H1 (cell line): ENCODE results near the gene SMOC2. TPM values are rescaled to one million over a fixed set of nuclear protein-coding genes. Genes with fewer than 3 reads are reported as not detected.

ENCODE experiments used
- CTCF ChIA-PET: fragments of 300-600 bp; sonication (Branson Sonifier 250); formaldehyde crosslinking; loops from one replicate; lab custom pipeline; 2021; ENCODE audit not compliant: partially characterized antibody; lab: Charles Lee
- POLR2A ChIA-PET: fragments of 300-600 bp; sonication (Branson Sonifier 250); formaldehyde crosslinking; loops from one replicate; lab custom pipeline; 2021; ENCODE audit warnings: inconsistent platforms; ENCODE audit not compliant: partially characterized antibody; lab: Charles Lee
- DNase-seq, 2 experiments: peaks; one replicate each; pipeline versions ENCODE4 v3.0.0 to v3.0.0-alpha.2; 2010 to 2022; ENCODE audit warnings: low spot score in 2 of 2, low read depth in 1 of 2, mixed read lengths in 1 of 2
- FAIRE-seq: peaks from 2 replicates; lab custom pipeline; 2011; peaks lifted over from hg19 to GRCh38; lab: Jason Lieb, UNC
- H2AFZ ChIP-seq: 2 replicates; pipeline ENCODE4 v1.8.1; 2012; ENCODE audit warnings: low read length, inconsistent platforms
- H2AK5ac ChIP-seq: 2 replicates; pipeline ENCODE4 v1.6.1; 2013; ENCODE audit warnings: low read depth, low read length
- H2BK120ac ChIP-seq: replicated peaks from 2 replicates; pipeline ENCODE3; 2013; ENCODE audit warnings: low read depth, low read length, inconsistent platforms
- H2BK12ac ChIP-seq: 2 replicates; pipeline ENCODE4 v1.6.1; 2013; ENCODE audit warnings: low read depth, low read length
- H2BK15ac ChIP-seq: 2 replicates; pipeline ENCODE4 v1.6.1; 2013; ENCODE audit warnings: low read length
- H2BK20ac ChIP-seq: 2 replicates; pipeline ENCODE4 v1.6.1; 2013; ENCODE audit warnings: low read length
- H2BK5ac ChIP-seq: 2 replicates; pipeline ENCODE4 v1.6.1; 2013; ENCODE audit warnings: low read depth, low read length
- H3K14ac ChIP-seq: 2 replicates; pipeline ENCODE4 v1.6.1; 2013; ENCODE audit warnings: inconsistent platforms; ENCODE audit not compliant: insufficient read length
- H3K18ac ChIP-seq: 2 replicates; pipeline ENCODE4 v1.6.1; 2013; ENCODE audit warnings: low read length; ENCODE audit errors: extremely low read depth
- H3K23ac ChIP-seq: 2 replicates; pipeline ENCODE4 v1.6.1; 2013; ENCODE audit warnings: inconsistent platforms; ENCODE audit not compliant: insufficient read length
- H3K23me2 ChIP-seq: 2 replicates; pipeline ENCODE4 v1.6.1; 2013; ENCODE audit warnings: low read depth, low read length
- H3K27ac ChIP-seq: 2 replicates; pipeline ENCODE4 v1.6.1; 2011; ENCODE audit warnings: low read depth, low read length, inconsistent platforms
- H3K27me3 ChIP-seq, 4 experiments: replicated peaks in 1 of 4; 1 replicate in 1 of 4; 2 replicates in 3 of 4; pipeline versions ENCODE4 v1.6.1 to v1.8.1; 2011 to 2013; ENCODE audit warnings: low read length in 3 of 4, mild to moderate bottlenecking in 3 of 4, inconsistent platforms in 2 of 4, mixed read lengths in 2 of 4, moderate library complexity in 1 of 4; ENCODE audit not compliant: control insufficient read depth in 3 of 4, insufficient read depth in 3 of 4; ENCODE audit errors: extremely low read depth in 1 of 4
- H3K36me3 ChIP-seq, 4 experiments: 2 replicates each; pipeline versions ENCODE4 v1.6.1 to v1.8.1; 2011 to 2013; ENCODE audit warnings: mild to moderate bottlenecking in 4 of 4, low read length in 3 of 4, moderate library complexity in 2 of 4, control low read depth in 1 of 4, inconsistent platforms in 1 of 4; ENCODE audit not compliant: insufficient read depth in 4 of 4, control insufficient read depth in 2 of 4
- H3K4ac ChIP-seq: replicated peaks from 2 replicates; pipeline ENCODE3; 2013; ENCODE audit warnings: low read length, low read depth, mixed read lengths, inconsistent platforms; ENCODE audit not compliant: insufficient read length
- H3K4me1 ChIP-seq, 4 experiments: replicated peaks in 1 of 4; 1 replicate in 1 of 4; 2 replicates in 3 of 4; pipeline versions ENCODE4 v1.6.1 to v1.8.1; 2011 to 2013; ENCODE audit warnings: low read length in 3 of 4, inconsistent platforms in 2 of 4, mixed read lengths in 1 of 4; ENCODE audit not compliant: insufficient read depth in 4 of 4, control insufficient read depth in 3 of 4
- H3K4me2 ChIP-seq, 2 experiments: 2 replicates each; pipeline versions ENCODE4 v1.6.1 to v1.8.1; 2011 to 2013; ENCODE audit warnings: low read depth in 2 of 2, low read length in 2 of 2, control low read depth in 1 of 2, inconsistent platforms in 1 of 2, mild to moderate bottlenecking in 1 of 2; ENCODE audit not compliant: insufficient read depth in 1 of 2
- H3K4me3 ChIP-seq, 4 experiments: fragments of 200-600, 300-600 bp in 1 of 4; sonication (generic), shearing (Covaris generic), sonication (Bioruptor Twin) in 1 of 4; 2 replicates each; pipeline versions ENCODE4 v1.5.1 to v1.8.1; 2011 to 2016; ENCODE audit warnings: low read length in 4 of 4, low read depth in 3 of 4, control low read depth in 2 of 4, inconsistent platforms in 2 of 4, mild to moderate bottlenecking in 2 of 4, mixed read lengths in 1 of 4, moderate library complexity in 1 of 4; ENCODE audit not compliant: insufficient read depth in 2 of 4; ENCODE audit errors: extremely low read depth in 1 of 4
- H3K56ac ChIP-seq: replicated peaks from 2 replicates; pipeline ENCODE3; 2013; ENCODE audit warnings: low read depth, mild to moderate bottlenecking, mixed read lengths, low read length, inconsistent platforms; ENCODE audit not compliant: insufficient read length
- H3K79me1 ChIP-seq: 2 replicates; pipeline ENCODE4 v1.6.1; 2013; ENCODE audit warnings: low read depth, low read length, control low read depth
- H3K79me2 ChIP-seq, 2 experiments: 2 replicates each; pipeline versions ENCODE4 v1.6.1 to v1.8.1; 2012 to 2013; ENCODE audit warnings: low read length in 2 of 2, mild to moderate bottlenecking in 2 of 2, inconsistent platforms in 1 of 2; ENCODE audit not compliant: insufficient read depth in 2 of 2, control insufficient read depth in 1 of 2
- H3K9ac ChIP-seq, 4 experiments: replicated peaks in 1 of 4; 1 replicate in 1 of 4; 2 replicates in 3 of 4; pipeline versions ENCODE4 v1.6.1 to v1.8.1; 2011 to 2013; ENCODE audit warnings: low read depth in 3 of 4, low read length in 3 of 4, control low read depth in 2 of 4, mild to moderate bottlenecking in 2 of 4, moderate library complexity in 2 of 4, inconsistent platforms in 1 of 4; ENCODE audit errors: extremely low read depth in 1 of 4
- H3K9me3 ChIP-seq, 2 experiments: 2 replicates each; pipeline versions ENCODE4 v1.6.1 to v1.8.1; 2012 to 2013; ENCODE audit warnings: mild to moderate bottlenecking in 2 of 2, moderate library complexity in 2 of 2, control low read depth in 1 of 2, inconsistent platforms in 1 of 2, low read depth in 1 of 2, low read length in 1 of 2, mixed read lengths in 1 of 2; ENCODE audit not compliant: insufficient read depth in 2 of 2
- H4K20me1 ChIP-seq, 2 experiments: replicated peaks in 1 of 2; 2 replicates each; pipeline versions ENCODE3 to v1.8.1; 2011 to 2013; ENCODE audit warnings: inconsistent platforms in 2 of 2, low read length in 2 of 2, mild to moderate bottlenecking in 1 of 2; ENCODE audit not compliant: insufficient read depth in 2 of 2, control insufficient read depth in 1 of 2
- H4K5ac ChIP-seq: 2 replicates; pipeline ENCODE4 v1.6.1; 2013; ENCODE audit warnings: low read length, low read depth, mixed read lengths, inconsistent platforms; ENCODE audit not compliant: insufficient read length
- H4K8ac ChIP-seq: 2 replicates; pipeline ENCODE4 v1.8.0; 2013; ENCODE audit warnings: mild to moderate bottlenecking, moderate library complexity, low read length, inconsistent platforms; ENCODE audit not compliant: insufficient read depth; ENCODE audit errors: extremely low read depth
- H4K91ac ChIP-seq: replicated peaks from 2 replicates; pipeline ENCODE3; 2013; ENCODE audit warnings: low read length, mixed read lengths, inconsistent platforms; ENCODE audit not compliant: insufficient read length
- CHD2 ChIP-seq: IDR thresholded peaks from 2 replicates; pipeline ENCODE4 v1.6.1; 2012; ENCODE audit warnings: low read length, improper control_type of control experiment
- CTBP2 ChIP-seq: IDR thresholded peaks from 2 replicates; pipeline ENCODE4 v1.7.0; 2011; ENCODE audit warnings: borderline replicate concordance, mild to moderate bottlenecking, moderate library complexity, mixed read lengths, low read length; ENCODE audit not compliant: insufficient read depth, insufficient read length
- EGR1 ChIP-seq: IDR thresholded peaks from 2 replicates; pipeline ENCODE4 v1.6.1; 2011; ENCODE audit warnings: low read depth, low read length, borderline replicate concordance
- JUN ChIP-seq: IDR thresholded peaks from 2 replicates; pipeline ENCODE4 v1.6.1; 2011; ENCODE audit warnings: low read depth, mild to moderate bottlenecking, improper control_type of control experiment, low read length
- JUND ChIP-seq: IDR thresholded peaks from 2 replicates; pipeline ENCODE4 v1.6.1; 2011; ENCODE audit warnings: mild to moderate bottlenecking, improper control_type of control experiment, low read length
- KDM1A ChIP-seq: fragments of 200-600, 300-600 bp; sonication (generic); IDR thresholded peaks from 2 replicates; pipeline ENCODE4 v1.7.1; 2016; ENCODE audit warnings: mild to moderate bottlenecking, low read length, borderline replicate concordance
- KDM5A ChIP-seq: fragments of 200-600 bp; IDR thresholded peaks from 2 replicates; pipeline ENCODE4 v1.7.1; 2012; ENCODE audit warnings: mild to moderate bottlenecking, low read length, inconsistent platforms, mixed read lengths
- NRF1 ChIP-seq: IDR thresholded peaks from 2 replicates; pipeline ENCODE4 v1.6.1; 2011; ENCODE audit warnings: mild to moderate bottlenecking, low read depth, low read length, improper control_type of control experiment
- SIRT6 ChIP-seq: IDR thresholded peaks from one replicate; pipeline ENCODE4 v1.7.1; 2012; ENCODE audit warnings: low read length, inconsistent platforms
- SP4 ChIP-seq: IDR thresholded peaks from 2 replicates; pipeline ENCODE4 v1.6.1; 2012; ENCODE audit warnings: low read length, inconsistent platforms
- TAF1 ChIP-seq: IDR thresholded peaks from 2 replicates; pipeline ENCODE4 v1.6.1; 2011; ENCODE audit warnings: mild to moderate bottlenecking, low read depth, low read length
- TAF7 ChIP-seq: optimal IDR thresholded peaks from 2 replicates; pipeline ENCODE3; 2011; ENCODE audit warnings: low read depth, mild to moderate bottlenecking, inconsistent platforms, low read length, moderate library complexity, borderline replicate concordance
- WGBS, 2 experiments: shearing (Covaris generic) in 1 of 2; methylation state at CpG; one replicate each; pipeline versions ENCODE4 v1.1.6 to v1.1.7; 2013 to 2015; ENCODE audit warnings: low lambda C conversion rate in 2 of 2, mixed read lengths in 2 of 2, inconsistent platforms in 1 of 2, low coverage in 1 of 2, missing lambda C conversion rate in 1 of 2; ENCODE audit not compliant: insufficient replicate concordance in 2 of 2, insufficient coverage in 1 of 2, insufficient read length in 1 of 2; ENCODE audit errors: extremely low coverage in 1 of 2, missing lambda C conversion rate in 1 of 2; 5-methylcytosine and 5-hydroxymethylcytosine counted together
- polyA plus RNA-seq, 7 experiments: library from polyadenylated mRNA; depleted of rRNA in 3 of 7; stranded (reverse) in 5 of 7; unstranded in 2 of 7; fragments of >200 nt in 5 of 7; fragments of 200-250 nt in 2 of 7; gene quantifications; 1 replicate in 5 of 7; 2 replicates in 1 of 7; 4 replicates in 1 of 7; pipeline versions ENCODE4 v1.2.1 to v1.2.3, GENCODE V29; 2011 to 2013; ENCODE audit warnings: missing spikeins in 2 of 7, mixed read lengths in 2 of 7
- total RNA-seq: library from RNA; stranded (reverse); fragmentation: NEBNext Ultra II Directional; extraction: Animal tissue kit (Norgen Biotek cat#: 25700); gene quantifications from 2 replicates; pipeline ENCODE4 v1.2.1, GENCODE V29; 2021

The SMOC2 gene
- total and polyA plus RNA-seq, 2 of the 8 experiments (the other 6 are each of a cell fraction or from before 2014, with no cell fraction given), result 7.7 to 8.5 TPM

DNA sequence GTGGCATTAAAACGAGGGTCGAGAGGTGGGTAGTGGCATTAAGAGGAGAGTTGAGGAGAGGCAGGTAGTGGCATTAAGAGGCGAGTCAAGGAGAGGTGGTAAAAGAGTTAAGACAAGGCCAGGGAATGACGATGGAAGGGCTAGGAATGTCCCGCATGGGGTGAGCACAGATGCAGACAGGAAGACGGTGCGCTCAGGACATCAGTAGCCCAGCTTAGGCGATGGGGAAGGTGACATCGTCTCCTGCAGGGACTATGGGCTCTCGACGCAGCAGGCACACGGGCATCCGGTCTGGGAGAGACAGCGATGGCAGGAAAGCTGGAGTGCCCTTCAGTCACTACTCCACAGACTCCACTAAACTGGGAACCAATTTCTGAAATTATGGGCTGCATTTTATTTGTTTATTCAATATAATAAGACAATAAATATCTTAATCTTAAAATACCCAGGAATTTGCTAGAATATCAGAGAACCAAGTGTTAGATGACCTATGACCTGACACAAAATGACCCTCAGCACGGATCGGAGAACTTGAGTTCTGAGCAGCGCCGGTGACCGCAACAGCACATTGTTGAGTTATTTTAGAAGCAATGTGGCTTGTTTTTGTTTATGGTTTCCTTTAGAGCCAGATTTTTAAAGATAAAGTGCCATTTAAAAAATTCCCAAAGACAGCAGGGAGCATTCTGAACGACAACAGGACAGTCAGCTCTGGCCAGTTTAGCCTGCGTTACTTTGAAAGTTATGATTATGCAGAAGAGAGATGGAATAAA is 177.7 kb downstream of the SMOC2 start:
- Histone ChIP-seq H3K27me3 (no peaks in the 10 kb centered on the region), H2BK12ac (no peak overlapping the region), H2AFZ (no peak overlapping the region), H2BK15ac (no peak overlapping the region), H4K8ac (no peak overlapping the region), H3K79me2 (no peaks in the 10 kb centered on the region), H3K56ac (no peak overlapping the region), H3K9ac (no peak overlapping the region), H2BK5ac (no peak overlapping the region), H3K27ac (no peak overlapping the region), H2BK20ac (no peak overlapping the region), H3K4me1 (no peaks in the 10 kb centered on the region; a peak in 1 of 7 replicates), H3K9me3 (peaks cover 3 to 14% of the 10 kb centered on the region in 2 experiments; a peak in 2 of 4 replicates), H4K5ac (no peak overlapping the region), H4K91ac (no peak overlapping the region), H2AK5ac (no peak overlapping the region), H3K18ac (no peak overlapping the region), H3K79me1 (no peaks in the 10 kb centered on the region), H3K4me2 (no peak overlapping the region), H3K23ac (no peak overlapping the region), H3K4ac (no peak overlapping the region), H4K20me1 (no peaks in the 10 kb centered on the region), H3K14ac (no peak overlapping the region), H3K4me3 (no peak overlapping the region), H2BK120ac (no peak overlapping the region), H3K36me3 (no peaks in the 10 kb centered on the region), H3K23me2 (no peaks in the 10 kb centered on the region)
- CTCF ChIA-PET, result no interaction called here
- DNase-seq (no peak), FAIRE-seq (no peak)
- POLR2A ChIA-PET, result no interaction called here
- 96% methylated on average over 21 of the region's 21 CpGs; no CpG with 5 or more reads in 1 of the 2 experiments for WGBS, 2 experiments
- no peak for TF ChIP-seq CHD2
- no peak for TF ChIP-seq SIRT6
- no peak for TF ChIP-seq JUN
- TF ChIP-seq KDM1A, result no peak
- no peak for TF ChIP-seq CTBP2
- TF ChIP-seq KDM5A, result no peak
- TF ChIP-seq NRF1, result no peak
- no peak for TF ChIP-seq SP4
- no peak for TF ChIP-seq TAF1
- no peak for TF ChIP-seq EGR1
- TF ChIP-seq JUND, result no peak
- TF ChIP-seq TAF7, result no peak
